ENCODE measurements around the gene CBR4. TPM values are rescaled to one million over a fixed set of nuclear protein-coding genes. Genes with fewer than 3 reads are reported as not detected.

CBR4 gene
- total RNA-seq, 1 donor from 2014 or later, result 11.3 TPM

- peak; percentile 17 to 23 for DNase-seq (ENCODE audit: low read depth in 2 of 2)
These were observed 23.6 kb upstream of the CBR4 start for GRCh38 chr4:169033660-169034059.

GRCh38 chr4:169032883-169033645, 23.0 kb upstream of the CBR4 start:
- DNase-seq (ENCODE audit: low read depth in 2 of 2), result no peak

DNA sequence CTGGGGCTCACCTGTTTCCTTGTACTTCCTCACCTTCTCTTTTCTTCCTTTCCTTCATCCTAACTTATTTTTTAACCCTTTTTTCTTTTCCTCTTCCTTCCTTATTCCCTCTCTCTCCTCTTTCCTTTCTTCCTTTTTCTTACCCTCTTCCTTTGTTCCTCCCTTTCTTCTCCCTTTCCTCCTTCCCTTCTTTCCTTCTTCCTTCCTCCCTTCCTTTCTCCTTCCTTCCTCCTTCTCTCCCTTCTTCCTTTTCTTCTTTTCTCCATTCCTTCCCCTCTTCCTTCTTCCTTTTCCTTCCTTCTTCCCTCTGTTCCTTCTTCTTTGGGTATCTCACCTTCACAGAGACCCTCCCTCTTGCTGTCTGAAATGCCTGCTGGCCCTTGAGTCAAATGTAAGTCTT, 22.1 kb upstream of the CBR4 start:
- DNase-seq (ENCODE audit: low read depth in 2 of 2), result no peak

- no peak for DNase-seq (ENCODE audit: low read depth in 2 of 2)
These were observed 21.3 kb upstream of the CBR4 start for GRCh38 chr4:169031392-169031791.

DNA sequence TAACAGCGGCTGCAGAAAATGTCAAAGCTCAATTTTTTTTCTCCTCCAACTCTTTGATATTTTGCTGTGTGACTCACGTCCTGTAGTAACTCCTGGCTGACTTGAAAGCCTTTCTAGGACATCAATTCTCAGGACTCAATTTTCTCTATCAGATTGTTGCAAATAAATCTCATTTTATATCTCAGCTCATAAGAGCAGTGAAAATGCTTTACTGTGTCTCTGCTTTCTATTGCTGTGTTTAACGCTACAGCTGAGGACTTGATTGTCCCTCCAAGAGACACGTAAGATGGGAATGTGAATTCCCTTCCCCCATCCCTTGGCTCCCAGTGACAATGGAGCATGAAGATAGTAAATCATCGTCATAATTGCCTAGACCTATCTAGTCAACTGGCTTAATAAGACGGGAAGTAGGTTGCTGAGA, 20.5 kb upstream of the CBR4 start:
- peak in 1 of 2 donors; percentile 62 for DNase-seq (ENCODE audit: low read depth in 2 of 2)

DNA sequence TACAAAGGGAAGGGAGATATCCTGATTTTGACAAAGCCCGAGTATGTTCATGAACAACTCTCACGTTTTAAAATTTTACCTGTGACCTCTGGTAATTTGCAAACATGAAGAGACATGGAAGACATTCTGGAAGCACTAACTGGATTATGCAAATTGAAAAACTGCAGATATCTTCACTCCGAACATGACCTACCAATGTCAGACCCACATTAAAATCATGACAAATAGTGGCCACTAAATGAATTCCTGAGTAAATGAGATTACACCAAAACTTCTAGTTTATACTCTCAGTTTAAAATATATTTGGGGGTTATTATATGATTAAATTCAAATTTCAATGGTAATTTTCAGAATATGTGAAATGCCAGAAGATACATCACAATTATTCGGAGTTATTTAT, 19.9 kb upstream of the CBR4 start:
- DNase-seq (ENCODE audit: low read depth in 2 of 2), result no peak

DNA sequence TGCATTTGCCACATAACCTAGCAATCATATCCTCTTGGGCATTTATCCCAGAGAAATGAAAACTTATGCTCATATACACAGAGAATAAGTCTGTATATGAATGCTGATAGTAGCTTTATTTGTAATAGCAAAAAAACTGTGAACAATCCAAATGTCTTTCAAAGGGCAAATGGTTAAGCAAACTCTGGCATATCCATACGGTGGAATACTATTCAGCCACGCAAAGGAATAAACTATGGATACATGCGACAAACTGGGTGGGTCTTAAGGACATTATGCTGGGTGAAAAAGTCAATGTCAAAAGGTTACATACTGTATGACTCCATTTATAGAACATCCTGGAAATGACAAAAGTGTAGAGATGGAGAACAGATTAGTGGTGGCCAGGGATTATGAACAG, 17.6 kb upstream of the CBR4 start:
- no peak for DNase-seq (ENCODE audit: low read depth in 2 of 2)

GRCh38 chr4:169025184-169025583, 15.1 kb upstream of the CBR4 start:
- DNase-seq (ENCODE audit: low read depth in 2 of 2), result no peak

- peak; percentile 62 to 69 for DNase-seq (ENCODE audit: low read depth in 2 of 2)
These were observed 14.7 kb upstream of the CBR4 start for GRCh38 chr4:169024762-169025161.

GRCh38 chr4:169018406-169018805, 8.4 kb upstream of the CBR4 start:
- no peak for DNase-seq (ENCODE audit: low read depth in 2 of 2)

- no peak for DNase-seq (ENCODE audit: low read depth in 2 of 2)
These were observed 7.9 kb upstream of the CBR4 start for GRCh38 chr4:169017971-169018370.

DNA sequence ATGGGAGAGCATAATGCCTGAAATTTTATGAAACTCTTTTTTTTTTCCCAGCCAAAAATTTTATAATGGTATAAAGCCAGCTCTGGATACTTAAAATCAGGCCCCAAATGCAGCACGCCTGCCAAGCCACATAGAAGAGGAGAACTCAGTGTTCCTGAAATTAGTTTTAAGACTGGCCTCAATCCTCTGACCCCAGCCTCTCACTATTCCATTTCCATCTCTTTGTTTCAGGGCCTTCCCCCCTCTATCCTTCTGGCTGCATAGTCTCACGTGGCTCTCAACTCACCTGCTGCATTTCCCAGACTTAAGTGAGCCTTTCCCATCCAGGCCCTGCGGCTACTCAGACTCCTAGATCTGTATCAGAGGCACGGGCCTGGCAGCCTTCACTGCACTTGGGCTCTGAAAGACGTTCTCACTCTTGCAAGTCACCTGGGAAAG, 5.2 kb upstream of the CBR4 start:
- DNase-seq (ENCODE audit: low read depth in 2 of 2), result no peak

DNA sequence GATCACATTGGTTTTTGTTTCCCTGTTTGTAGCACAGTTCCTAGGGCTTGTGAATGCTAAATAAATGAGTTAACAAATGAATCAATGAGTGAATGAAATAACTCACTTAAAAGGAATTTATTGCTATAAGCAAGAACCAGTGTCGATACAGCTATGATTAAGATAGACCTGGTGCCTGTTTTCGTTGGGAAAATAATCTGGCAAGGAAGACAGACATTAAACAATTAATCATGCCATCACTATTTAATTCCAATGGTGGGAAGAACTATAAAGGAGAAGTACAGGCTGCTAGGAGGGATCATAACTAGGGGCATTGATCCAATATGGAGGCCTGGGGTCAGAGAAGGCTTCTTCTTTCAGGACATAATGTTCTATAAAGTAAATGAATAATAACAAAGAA, 4.5 kb upstream of the CBR4 start:
- DNase-seq (ENCODE audit: low read depth in 2 of 2), result no peak

GRCh38 chr4:169013396-169013795, 3.3 kb upstream of the CBR4 start:
- DNase-seq (ENCODE audit: low read depth in 2 of 2), result no peak

DNA sequence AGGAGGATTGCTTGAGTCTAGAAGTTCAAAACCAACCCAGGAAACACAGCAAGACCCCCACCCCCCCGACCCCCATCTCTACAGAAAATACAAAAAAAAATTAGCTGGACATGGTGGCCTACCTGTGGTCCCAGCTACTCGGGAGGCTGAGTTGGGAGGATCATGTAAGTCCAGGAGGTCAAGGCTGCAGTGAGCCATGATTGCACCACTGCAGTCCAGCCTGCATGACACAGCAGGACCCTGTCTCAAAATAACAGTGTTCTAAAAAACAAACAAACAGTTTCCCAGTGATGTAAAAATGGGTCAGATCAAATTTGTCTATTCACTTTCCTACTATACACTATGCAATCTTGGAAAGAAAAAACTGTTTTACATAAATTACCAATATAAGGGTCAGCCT, 2.0 kb upstream of the CBR4 start:
- no peak for DNase-seq (ENCODE audit: low read depth in 2 of 2)

DNA sequence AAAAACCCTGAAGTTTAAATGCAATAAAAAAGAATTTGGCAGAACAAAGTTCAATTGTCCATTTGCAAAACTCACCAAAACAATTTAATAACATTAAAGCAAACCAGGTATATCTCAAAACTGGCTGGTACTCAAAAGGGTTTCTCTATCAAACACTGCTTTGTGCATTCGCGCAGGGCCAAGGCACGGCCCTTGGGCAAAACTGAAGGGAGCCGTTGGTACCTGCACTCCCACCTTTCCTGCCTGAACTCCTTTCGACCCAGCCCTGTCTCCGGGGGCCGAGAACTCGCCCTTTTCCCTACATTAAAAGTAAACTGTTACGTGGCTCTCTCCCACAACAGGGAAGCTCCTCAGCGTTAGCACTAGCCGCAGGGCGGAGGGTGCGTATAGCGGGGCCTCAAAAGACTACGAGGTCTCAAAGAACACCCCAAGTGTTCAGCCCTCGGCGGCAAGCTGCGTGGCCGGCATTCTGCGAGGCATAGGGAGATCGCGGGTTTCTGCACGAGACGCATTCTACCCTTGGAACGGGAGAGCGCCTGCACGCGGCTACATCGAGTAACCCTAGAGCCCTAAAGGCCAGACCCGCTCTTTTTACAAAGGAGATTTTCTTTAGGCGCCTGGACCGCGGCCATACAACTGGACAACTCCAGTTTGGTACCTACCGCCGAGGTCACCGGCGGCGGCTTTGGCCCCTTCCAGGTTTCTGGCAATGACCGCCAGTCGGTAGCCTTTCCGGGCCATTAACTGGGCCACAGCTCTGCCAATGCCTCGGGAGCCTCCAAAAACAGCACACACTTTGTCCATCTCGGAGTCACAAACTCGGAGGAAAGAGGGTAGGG, 550 bp downstream of the CBR4 start:
- DNase-seq (ENCODE audit: low read depth in 2 of 2), result peak; percentile 64 to 68

GRCh38 chr4:169005453-169006099, 4.5 kb downstream of the CBR4 start:
- peak; percentile 21 to 60 for DNase-seq (ENCODE audit: low read depth in 2 of 2)

DNA sequence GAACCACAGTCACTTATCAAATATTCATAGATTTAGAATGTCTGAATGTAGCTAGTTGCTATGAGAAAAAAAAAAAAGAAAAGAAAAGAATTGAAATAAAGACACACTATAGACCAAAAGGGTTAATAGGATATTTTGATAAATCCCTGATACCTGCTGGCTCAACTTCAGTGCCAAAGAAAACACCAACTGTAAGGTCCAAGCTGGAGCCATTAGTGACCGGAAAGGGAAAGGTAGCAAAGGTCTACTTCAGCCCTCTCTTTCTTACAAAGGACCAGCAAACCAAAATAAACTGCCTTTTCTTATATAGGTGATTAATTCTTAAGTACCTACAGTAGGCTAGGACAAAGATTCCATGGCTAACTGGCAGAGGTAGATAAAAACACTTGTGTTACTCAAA, 9.7 kb downstream of the CBR4 start:
- DNase-seq (ENCODE audit: low read depth in 2 of 2), result peak in 1 of 2 donors; percentile 52

DNA sequence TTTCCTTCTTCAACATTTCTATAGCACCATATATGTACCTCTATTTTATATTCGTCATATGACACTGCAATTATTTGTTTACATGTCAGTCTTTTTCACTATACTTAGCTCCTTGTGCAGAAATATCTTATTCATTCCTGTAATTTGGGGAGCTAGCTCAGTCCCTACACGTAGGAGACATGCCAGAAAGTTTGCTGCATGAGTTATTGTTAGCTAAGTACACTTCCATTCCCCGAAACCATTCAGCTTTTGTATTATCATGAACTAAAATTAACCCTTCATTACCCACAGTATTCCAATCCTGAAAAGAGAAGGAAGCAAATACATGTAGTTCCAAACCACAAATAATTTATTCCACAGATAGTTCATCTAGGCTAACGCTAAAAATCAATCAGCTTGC, 10.2 kb downstream of the CBR4 start:
- peak in 1 of 2 donors; percentile 51 for DNase-seq (ENCODE audit: low read depth in 2 of 2)

GRCh38 chr4:168998596-168998995, 11.5 kb downstream of the CBR4 start:
- no peak for DNase-seq (ENCODE audit: low read depth in 2 of 2)

DNA sequence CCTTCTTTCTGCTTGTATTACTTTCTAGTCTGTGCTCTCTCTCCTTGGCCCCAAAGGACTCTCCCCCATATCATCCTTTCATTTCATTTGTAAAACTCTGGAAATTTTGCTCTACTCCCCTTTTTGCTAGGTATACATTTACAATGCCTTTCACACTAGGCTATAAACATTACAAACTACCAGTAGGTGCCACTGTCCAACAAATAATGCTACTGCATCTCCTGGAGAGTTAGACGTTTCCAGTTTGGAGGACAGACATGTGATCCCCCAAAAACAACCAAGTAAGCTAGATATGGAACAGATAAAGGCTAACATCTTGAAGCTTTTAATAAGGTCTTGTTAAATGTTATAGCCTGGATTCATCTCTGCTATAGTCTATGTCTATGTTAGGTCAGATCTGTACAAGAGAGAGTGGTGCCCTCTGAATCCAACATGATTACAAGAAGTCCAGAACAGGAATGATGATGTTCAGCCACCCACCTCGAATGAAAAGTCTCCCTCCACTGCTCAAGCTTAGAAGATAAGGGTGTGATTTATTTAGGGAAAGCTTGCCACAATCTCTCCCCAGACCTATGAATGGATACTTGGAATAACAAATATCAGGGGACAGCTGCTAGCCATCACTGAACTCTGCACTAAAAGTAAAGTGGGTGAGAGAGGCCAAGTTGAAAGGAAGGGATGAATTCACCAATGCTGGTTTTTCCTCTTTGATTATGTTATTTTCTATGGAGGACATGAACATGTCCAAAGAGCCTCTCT, 14.3 kb downstream of the CBR4 start:
- DNase-seq (ENCODE audit: low read depth in 2 of 2), result peak; percentile 40 to 46

Data from lung microvascular endothelial cell (primary cell).